PFSK-1 (cell line): ENCODE results near the gene RSF1.

Source experiments
- POLR2AphosphoS5 ChIP-seq: IDR thresholded peaks from 2 replicates; pipeline ENCODE4 v1.6.1; 2012; ENCODE audit warnings: low read depth, mild to moderate bottlenecking, control low read depth, low read length, moderate library complexity
- REST ChIP-seq, 2 experiments: IDR thresholded peaks; 2 replicates each; pipeline versions ENCODE4 v1.6.1 to v1.8.0; 2011 to 2012; ENCODE audit warnings: low read depth in 2 of 2, low read length in 2 of 2, control low read depth in 1 of 2, inconsistent platforms in 1 of 2, mild to moderate bottlenecking in 1 of 2, moderate library complexity in 1 of 2; ENCODE audit not compliant: insufficient read depth in 1 of 2
- TAF1 ChIP-seq: IDR thresholded peaks from 2 replicates; pipeline ENCODE4 v1.6.1; 2012; ENCODE audit warnings: low read length, control low read depth, borderline replicate concordance; ENCODE audit not compliant: insufficient read depth

- TF ChIP-seq TAF1 = no peak
- TF ChIP-seq POLR2AphosphoS5 = no peak
- no peak for TF ChIP-seq REST (IDR thresholded peaks at IDR 0.05; ENCODE audit: insufficient read depth in 1 of 2, low read depth in 2 of 2, low read length in 2 of 2)
Observed at GRCh38 chr11:77789731-77790476, 30.6 kb downstream of the RSF1 start.
